HCT116 (cell line): ENCODE measurements around the gene SPSB2. TPM values are rescaled to one million over a fixed set of nuclear protein-coding genes. Genes with fewer than 3 reads are reported as not detected.

ENCODE experiments used
- ATAC-seq: fragments of 200-7000 bp; cut with Tn5 transposase; 2 replicates; pipeline ENCODE4 v1.9.1; 2020; ENCODE audit warnings: mild to moderate bottlenecking, moderate library complexity
- BruUV-seq: library from RNA; stranded (reverse); fragments of 400-500 nt; replicated peaks from 2 replicates; lab custom pipeline; 2021; lab: Mats Ljungman, UMichigan
- CTCF ChIA-PET: fragments of 300-600 bp; sonication (Branson Sonifier 250); formaldehyde crosslinking; loops from one replicate; lab custom pipeline; 2021; ENCODE audit warnings: antibody characterized with exemption; lab: Charles Lee
- POLR2A ChIA-PET: fragments of 300-600, 350-600 bp; sonication (Branson Sonifier 250); formaldehyde crosslinking; loops from one replicate; lab custom pipeline; 2021; ENCODE audit warnings: antibody characterized with exemption; lab: Charles Lee
- RAD21 ChIA-PET, 2 experiments: fragments of 300-600 bp; sonication (Branson Sonifier 250); formaldehyde crosslinking; loops; one replicate each; lab custom pipeline; 2023; ENCODE audit warnings: low total read pairs in 2 of 2; ENCODE audit not compliant: uncharacterized antibody in 2 of 2, unreplicated experiment in 2 of 2, low non-redundant PET in 1 of 2; lab: Charles Lee
- DNase-seq: peaks from one replicate; pipeline ENCODE4 v3.0.0-alpha.2; 2010; ENCODE audit warnings: low read depth, low spot score
- H2AFZ ChIP-seq: fragments of 200-600 bp; shearing (Covaris generic), sonication (generic); 2 replicates; pipeline ENCODE4 v1.6.1; 2017; ENCODE audit warnings: low read depth, mixed run types, mixed read lengths, antibody characterized with exemption, low read length; ENCODE audit not compliant: poor library complexity, severe bottlenecking
- H3K27ac ChIP-seq: 2 replicates; pipeline ENCODE4 v1.5.1; 2012; ENCODE audit warnings: low read depth, low read length
- H3K27me3 ChIP-seq: fragments of 200-600 bp; sonication (generic); 2 replicates; pipeline ENCODE4 v1.6.1; 2016; ENCODE audit warnings: mixed run types, low read length, mixed read lengths; ENCODE audit not compliant: insufficient read depth
- H3K36me3 ChIP-seq, 2 experiments: fragments of 200-500 bp in 1 of 2; fragments of 200-600 bp in 1 of 2; sonication (Bioruptor generic) in 1 of 2; sonication (generic) in 1 of 2; 2 replicates each; pipeline versions ENCODE4 v1.5.1 to v1.6.1; 2014 to 2016; ENCODE audit warnings: low read length in 2 of 2, inconsistent platforms in 1 of 2, mixed read lengths in 1 of 2, mixed run types in 1 of 2; ENCODE audit not compliant: insufficient read depth in 2 of 2, control insufficient read depth in 1 of 2
- H3K4me1 ChIP-seq, 2 experiments: fragments of 200-600 bp in 1 of 2; sonication (generic) in 1 of 2; 2 replicates each; pipeline versions ENCODE4 v1.5.1 to v1.6.1; 2012 to 2017; ENCODE audit warnings: low read length in 2 of 2, inconsistent platforms in 1 of 2, mild to moderate bottlenecking in 1 of 2, mixed read lengths in 1 of 2, mixed run types in 1 of 2, moderate library complexity in 1 of 2; ENCODE audit not compliant: insufficient read depth in 2 of 2, control insufficient read depth in 1 of 2
- H3K4me2 ChIP-seq: fragments of 200-600 bp; sonication (generic); 2 replicates; pipeline ENCODE4 v1.6.1; 2017; ENCODE audit warnings: mixed run types, low read length, mixed read lengths
- H3K4me3 ChIP-seq, 2 experiments: fragments of 200-600 bp in 1 of 2; sonication (generic) in 1 of 2; replicated peaks in 1 of 2; 2 replicates each; pipeline ENCODE4 v1.5.1; 2011 to 2016; ENCODE audit warnings: low read length in 2 of 2, control low read depth in 1 of 2, low read depth in 1 of 2, mild to moderate bottlenecking in 1 of 2, mixed read lengths in 1 of 2, mixed run types in 1 of 2
- H3K79me2 ChIP-seq: fragments of 200-600 bp; sonication (generic); 2 replicates; pipeline ENCODE4 v1.6.1; 2017; ENCODE audit warnings: mild to moderate bottlenecking, mixed run types, low read length, moderate library complexity, mixed read lengths; ENCODE audit not compliant: insufficient read depth
- H3K9ac ChIP-seq: fragments of 200-600 bp; sonication (generic); 2 replicates; pipeline ENCODE4 v1.6.1; 2016; ENCODE audit warnings: low read length, mixed read lengths
- H3K9me2 ChIP-seq: fragments of 200-600 bp; sonication (generic), shearing (Covaris generic); 2 replicates; pipeline ENCODE4 v1.6.1; 2017; ENCODE audit warnings: mixed run types, mild to moderate bottlenecking, moderate library complexity; ENCODE audit not compliant: insufficient read depth
- H3K9me3 ChIP-seq, 2 experiments: fragments of 200-500 bp in 1 of 2; fragments of 200-600 bp in 1 of 2; sonication (Bioruptor generic) in 1 of 2; sonication (generic) in 1 of 2; 2 replicates each; pipeline ENCODE4 v1.6.1; 2014 to 2017; ENCODE audit warnings: low read length in 2 of 2, mixed read lengths in 2 of 2, inconsistent platforms in 1 of 2, low read depth in 1 of 2, mild to moderate bottlenecking in 1 of 2, mixed run types in 1 of 2, moderate library complexity in 1 of 2; ENCODE audit not compliant: control insufficient read depth in 1 of 2, insufficient read depth in 1 of 2
- H4K20me1 ChIP-seq: fragments of 200-600 bp; sonication (generic), shearing (Covaris generic); 2 replicates; pipeline ENCODE4 v1.6.1; 2017; ENCODE audit warnings: mixed run types, mild to moderate bottlenecking, moderate library complexity; ENCODE audit not compliant: insufficient read depth
- CEBPB ChIP-seq: IDR thresholded peaks from 2 replicates; pipeline ENCODE4 v1.6.1; 2012; ENCODE audit warnings: low read depth
- EGR1 ChIP-seq: IDR thresholded peaks from 2 replicates; pipeline ENCODE4 v1.6.1; 2012; ENCODE audit warnings: low read depth
- EZH2 ChIP-seq: fragments of 200-600 bp; sonication (generic); IDR thresholded peaks from 2 replicates; pipeline ENCODE4 v1.6.1; 2017; ENCODE audit warnings: antibody characterized with exemption, mixed run types
- EZH2phosphoT487 ChIP-seq: fragments of 200-600 bp; IDR thresholded peaks from 2 replicates; pipeline ENCODE4 v1.6.1; 2018; ENCODE audit warnings: antibody characterized with exemption, borderline replicate concordance
- FOSL1 ChIP-seq: IDR thresholded peaks from 2 replicates; pipeline ENCODE4 v1.6.1; 2012; ENCODE audit warnings: low read depth
- JUND ChIP-seq: IDR thresholded peaks from 2 replicates; pipeline ENCODE4 v1.6.1; 2012
- POLR2A ChIP-seq: IDR thresholded peaks from 2 replicates; pipeline ENCODE4 v1.7.0; 2011; ENCODE audit warnings: borderline replicate concordance; ENCODE audit not compliant: insufficient read depth, insufficient read length; ENCODE audit errors: extremely low read depth
- POLR2AphosphoS5 ChIP-seq: IDR thresholded peaks from 2 replicates; pipeline ENCODE4 v1.6.1; 2011; ENCODE audit warnings: mild to moderate bottlenecking, low read depth, low read length, moderate library complexity
- RAD21 ChIP-seq: IDR thresholded peaks from 2 replicates; pipeline ENCODE4 v1.6.1; 2012; ENCODE audit warnings: low read depth, mild to moderate bottlenecking
- SIN3A ChIP-seq: IDR thresholded peaks from 2 replicates; pipeline ENCODE4 v1.6.1; 2012; ENCODE audit warnings: low read depth
- SP1 ChIP-seq: IDR thresholded peaks from 2 replicates; pipeline ENCODE4 v1.6.1; 2012; ENCODE audit warnings: low read depth
- SRF ChIP-seq: IDR thresholded peaks from 2 replicates; pipeline ENCODE4 v1.6.1; 2012; ENCODE audit warnings: low read depth
- TCF7L2 ChIP-seq: IDR thresholded peaks from 2 replicates; pipeline ENCODE4 v1.7.0; 2011; ENCODE audit warnings: borderline replicate concordance, inconsistent platforms; ENCODE audit not compliant: insufficient read depth, insufficient read length; ENCODE audit errors: extremely low read depth
- YY1 ChIP-seq: IDR thresholded peaks from 2 replicates; pipeline ENCODE4 v1.6.1; 2011; ENCODE audit warnings: low read length, low read depth, moderate library complexity, mild to moderate bottlenecking; ENCODE audit not compliant: insufficient replicate concordance; ENCODE audit errors: extremely low read depth
- ZBTB33 ChIP-seq: IDR thresholded peaks from 2 replicates; pipeline ENCODE4 v1.6.1; 2011; ENCODE audit warnings: mild to moderate bottlenecking, low read length, moderate library complexity; ENCODE audit not compliant: insufficient replicate concordance; ENCODE audit errors: extremely low read depth
- ZFX ChIP-seq: fragments of 450-650 bp; IDR thresholded peaks from 2 replicates; pipeline ENCODE4 v1.6.1; 2017
- ZNF274 ChIP-seq: fragments of 200-500 bp; sonication (Bioruptor generic); IDR thresholded peaks from 2 replicates; pipeline ENCODE4 v1.6.1; 2014; ENCODE audit warnings: mild to moderate bottlenecking, low read depth, low read length, inconsistent platforms
- intact Hi-C: fragments of 100-400 bp; cut with micrococcal nuclease; formaldehyde crosslinking; loops from 2 replicates; pipeline ENCODE4 v1.10.0; 2022
- total RNA-seq: library from RNA; stranded (reverse); gene quantifications from one replicate; pipeline ENCODE4 v1.2.1, GENCODE V29; 2021; ENCODE audit not compliant: unreplicated experiment
- TF ChIP-seq, protein P1 (sequence below): IDR thresholded peaks from 2 replicates; pipeline ENCODE4 v1.6.1; 2012

SPSB2 gene
- total RNA-seq, 1 experiment from 2014 or later = 10.0 TPM

- no peaks in the 10 kb centered on the region for H3K27me3 ChIP-seq
- no peaks in the 10 kb centered on the region for H3K9me2 ChIP-seq
- no peaks in the 10 kb centered on the region for H3K36me3 ChIP-seq
- H3K9me3 ChIP-seq = no peaks in the 10 kb centered on the region
- ChIA-PET RAD21 (no interaction called here), CTCF (interaction anchor here (1.5 kb wide), 1 partner anchor 22 kb away, joined by 5 read pairs; no protein-coding TSS in a partner anchor), POLR2A (interaction anchor here (1.3 to 1.5 kb wide), 3 partner anchors 12 to 22 kb away, joined by 3 to 4 read pairs (median 3); no protein-coding TSS in a partner anchor)
- no peak for DNase-seq
- TF ChIP-seq EZH2phosphoT487 (no peak), EZH2 (no peak), POLR2AphosphoS5 (no peak), FOSL1 (no peak), SP1 (no peak)
- BruUV-seq = no TSS peak
- 0 out of 2 replicates have a peak overlapping the region, but pooled peaks have one; percentile 26 for H3K27ac ChIP-seq
- H4K20me1 ChIP-seq = no peaks in the 10 kb centered on the region
- H3K9ac ChIP-seq = peak overlapping the region; percentile 80; the same call in 1 of the 2 replicates
- intact Hi-C loops = no loop called here
- no peaks in the 10 kb centered on the region for H3K79me2 ChIP-seq
- H2AFZ ChIP-seq = no peak overlapping the region
- H3K4me2 ChIP-seq = peak overlapping the region; percentile 98
- no peak for ATAC-seq
- H3K4me3 ChIP-seq = peak overlapping the region in 1 of 2 experiments; percentile 82; a peak in 2 of 4 replicates
- peaks cover 10 to 31% of the 10 kb centered on the region in 2 experiments for H3K4me1 ChIP-seq
Measured at GRCh38 chr12:6903722-6904121, 30.6 kb upstream of the SPSB2 start.

GRCh38 chr12:6902448-6902847 is 29.3 kb upstream of the SPSB2 start:
- Histone ChIP-seq H3K36me3 (no peaks in the 10 kb centered on the region), H3K79me2 (no peaks in the 10 kb centered on the region), H3K9me2 (no peaks in the 10 kb centered on the region), H3K9ac (no peak overlapping the region), H2AFZ (no peak overlapping the region), H3K27ac (no peak overlapping the region), H3K4me3 (no peak overlapping the region), H4K20me1 (no peaks in the 10 kb centered on the region), H3K9me3 (no peaks in the 10 kb centered on the region), H3K4me2 (no peak overlapping the region), H3K4me1 (peaks cover 10 to 31% of the 10 kb centered on the region in 2 experiments), H3K27me3 (no peaks in the 10 kb centered on the region)
- CTCF ChIA-PET = interaction anchor here (1.1 kb wide), 1 partner anchor 12 kb away, joined by 6 read pairs; no protein-coding TSS in a partner anchor
- no peak for ATAC-seq
- BruUV-seq = no TSS peak
- intact Hi-C loops = no loop called here
- RAD21 ChIA-PET = no interaction called here
- POLR2A ChIA-PET = interaction anchor here (1.3 to 1.4 kb wide), 3 partner anchors 11 to 41 kb away, joined by 3 to 5 read pairs (median 4); partner anchors contain the start of genes C12orf57 and RNU7-1
- no peak for DNase-seq
- TF ChIP-seq ZBTB33 (no peak), SRF (no peak), TCF7L2 (no peak), YY1 (no peak), SP1 (no peak), POLR2AphosphoS5 (no peak), EZH2 (no peak), CEBPB (no peak), ZNF274 (no peak), EGR1 (no peak), JUND (no peak), EZH2phosphoT487 (no peak), SIN3A (no peak), RAD21 (no peak), POLR2A (no peak), ZFX (no peak)
- TF ChIP-seq, protein P1, sequence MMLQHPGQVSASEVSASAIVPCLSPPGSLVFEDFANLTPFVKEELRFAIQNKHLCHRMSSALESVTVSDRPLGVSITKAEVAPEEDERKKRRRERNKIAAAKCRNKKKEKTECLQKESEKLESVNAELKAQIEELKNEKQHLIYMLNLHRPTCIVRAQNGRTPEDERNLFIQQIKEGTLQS = no peak
